RKO (cell line): ENCODE results near the gene ATXN2.
"Not testable (repeated sequence)": the region's sequence is repeated elsewhere in the genome, so short reads cannot be mapped to it uniquely, and the experiment has no call there.

Experiments used
- DNase-seq: peaks from one replicate; pipeline ENCODE4 v3.0.0-alpha.2; 2016; ENCODE audit warnings: low spot score

The ATXN2 gene

DNA sequence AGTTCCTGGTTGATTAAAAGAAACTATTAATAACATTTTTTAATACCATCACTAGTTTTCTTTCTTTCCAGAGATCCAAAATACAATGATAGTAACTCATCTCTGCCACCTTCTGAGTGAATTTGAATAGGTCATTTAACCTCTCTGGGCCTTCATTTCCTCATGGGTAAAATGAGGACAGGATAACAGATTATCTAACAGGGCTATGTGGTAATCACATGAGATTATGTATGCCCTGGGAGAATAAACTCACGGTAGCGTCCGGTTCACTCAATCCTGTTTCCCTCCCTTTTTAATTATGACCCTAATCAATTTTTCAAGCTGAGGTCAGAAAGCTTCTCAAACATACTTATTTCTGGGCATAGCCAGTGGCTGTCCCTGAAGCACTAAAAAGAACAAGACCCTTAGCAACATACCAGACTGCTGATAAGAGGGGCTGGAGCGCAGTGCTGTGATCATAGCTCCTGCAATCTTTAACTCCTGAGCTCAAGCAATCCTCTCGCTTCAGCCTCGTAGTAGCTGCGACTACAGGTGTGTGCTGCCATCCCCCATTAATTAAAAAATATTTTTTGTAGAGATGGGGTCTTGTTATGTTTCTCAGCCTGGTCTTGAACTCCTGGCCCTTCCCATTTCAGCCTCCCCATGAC lies 24.2 kb downstream of the ATXN2 start:
- no peak for DNase-seq

GRCh38 chr12:111573476-111573875 lies 25.6 kb downstream of the ATXN2 start:
- DNase-seq = no peak

DNA sequence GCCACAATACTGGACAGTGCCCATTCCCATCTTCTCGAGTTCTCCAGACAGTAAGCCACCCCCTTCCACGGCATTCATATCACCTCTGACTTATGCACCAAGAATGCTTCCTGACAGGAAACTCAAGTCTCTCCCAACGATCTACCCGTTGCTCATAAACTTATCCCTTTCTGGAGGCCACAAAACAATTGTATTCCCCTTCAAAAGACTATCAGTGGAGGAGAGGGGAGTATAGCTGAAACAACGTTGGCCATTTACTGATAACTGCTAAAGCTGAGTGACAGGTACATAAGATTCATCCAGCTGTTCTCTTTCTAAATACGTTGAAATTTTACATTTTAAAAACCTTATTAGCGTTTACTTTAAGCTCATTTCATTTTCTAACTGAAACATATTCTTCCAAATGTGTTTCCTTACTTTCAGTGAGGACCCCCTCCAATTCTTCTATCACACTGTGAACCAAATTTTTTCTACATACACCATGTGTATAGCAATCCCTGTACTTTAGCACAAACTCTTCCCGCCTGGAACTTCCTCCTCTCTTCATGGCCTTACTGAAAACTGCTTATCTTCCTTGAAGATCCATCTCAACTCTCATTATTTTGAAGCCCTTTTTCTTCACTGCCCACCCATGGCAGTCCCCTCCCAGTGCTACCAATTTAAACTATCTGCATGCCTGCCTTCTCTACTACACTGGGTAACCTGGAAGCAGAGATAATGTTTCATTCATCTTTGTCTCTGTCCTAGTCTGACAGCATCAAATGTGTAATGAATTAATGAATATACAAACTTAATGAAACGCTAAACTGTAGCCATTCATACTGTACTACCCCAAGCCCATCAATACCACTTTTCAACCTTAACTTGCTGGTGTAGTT lies 28.8 kb downstream of the ATXN2 start:
- DNase-seq = peak; percentile 69

- no peak for DNase-seq
Observed at GRCh38 chr12:111569363-111570083, 29.6 kb downstream of the ATXN2 start.

DNA sequence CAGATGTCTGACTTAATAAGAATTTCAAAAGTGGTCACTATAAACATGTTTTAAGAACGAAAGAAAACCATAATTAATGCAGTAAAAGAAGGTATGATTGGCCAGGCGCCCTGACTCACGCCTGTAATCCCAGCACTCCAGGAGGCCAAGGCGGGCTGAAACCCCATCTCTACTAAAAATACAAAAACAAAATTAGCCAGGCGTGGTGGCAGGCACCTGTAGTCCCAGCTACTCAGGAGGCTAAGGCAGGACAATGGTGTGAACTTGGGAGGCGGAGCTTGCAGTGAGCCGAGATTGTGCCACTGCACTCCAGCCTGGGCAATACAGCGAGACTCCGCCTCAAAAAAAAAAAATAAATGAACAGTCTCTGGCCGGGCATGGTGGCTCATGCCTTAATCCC lies 38.3 kb downstream of the ATXN2 start:
- not testable (repeated sequence) for DNase-seq

DNA sequence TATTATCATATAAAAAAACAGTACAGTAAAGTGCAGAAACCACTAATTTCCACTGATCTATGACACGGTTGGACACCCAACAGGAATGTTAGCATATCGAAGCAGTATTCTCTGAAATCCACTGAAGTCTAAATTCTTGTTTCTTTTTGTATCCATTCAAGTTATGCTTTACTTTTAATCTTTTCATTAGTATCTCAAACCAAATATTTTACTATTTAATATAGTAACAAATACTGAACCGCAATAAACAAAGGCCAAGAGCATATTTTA lies 41.1 kb downstream of the ATXN2 start:
- no peak for DNase-seq

- no peak for DNase-seq
Observed at GRCh38 chr12:111557271-111558106, 41.6 kb downstream of the ATXN2 start.

DNA sequence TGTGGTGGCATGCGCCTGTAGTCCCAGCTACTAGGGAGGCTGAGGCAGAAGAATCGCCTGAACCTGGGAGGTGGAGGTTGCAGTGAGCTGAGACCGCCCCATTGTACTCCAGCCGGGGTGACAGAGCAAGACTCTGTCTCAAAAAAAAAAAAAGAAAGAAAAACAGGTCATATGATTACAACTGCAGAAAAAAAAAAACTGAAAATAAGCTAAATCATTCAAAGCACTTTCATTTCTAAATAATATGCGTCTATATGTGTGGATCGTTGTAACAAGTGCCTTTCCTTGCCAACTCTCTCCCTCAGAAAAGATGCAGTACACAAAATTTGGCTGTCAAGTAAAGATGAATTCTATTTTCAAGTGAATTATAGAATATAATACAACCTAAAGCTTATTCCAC lies 42.4 kb downstream of the ATXN2 start:
- DNase-seq = no peak

DNA sequence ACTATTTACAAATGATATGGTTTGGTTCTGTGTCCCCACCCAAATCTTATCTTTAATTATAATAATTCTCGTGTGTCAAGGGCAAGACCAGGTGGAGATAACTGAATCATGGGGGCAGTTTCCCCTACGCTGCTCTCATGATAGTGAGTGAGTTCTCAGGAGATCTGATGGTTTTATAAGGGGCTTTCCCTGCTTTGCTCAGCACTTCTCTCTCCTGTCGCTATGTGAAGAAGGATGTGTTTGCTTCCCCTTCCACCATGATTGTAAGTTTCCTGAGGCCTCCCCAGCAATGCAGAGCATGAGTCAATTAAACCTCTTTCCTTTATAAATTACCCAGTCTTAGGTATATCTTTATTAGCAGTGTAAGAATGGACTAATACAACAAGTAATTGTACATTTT lies 43.8 kb downstream of the ATXN2 start:
- DNase-seq = not testable (repeated sequence)

DNA sequence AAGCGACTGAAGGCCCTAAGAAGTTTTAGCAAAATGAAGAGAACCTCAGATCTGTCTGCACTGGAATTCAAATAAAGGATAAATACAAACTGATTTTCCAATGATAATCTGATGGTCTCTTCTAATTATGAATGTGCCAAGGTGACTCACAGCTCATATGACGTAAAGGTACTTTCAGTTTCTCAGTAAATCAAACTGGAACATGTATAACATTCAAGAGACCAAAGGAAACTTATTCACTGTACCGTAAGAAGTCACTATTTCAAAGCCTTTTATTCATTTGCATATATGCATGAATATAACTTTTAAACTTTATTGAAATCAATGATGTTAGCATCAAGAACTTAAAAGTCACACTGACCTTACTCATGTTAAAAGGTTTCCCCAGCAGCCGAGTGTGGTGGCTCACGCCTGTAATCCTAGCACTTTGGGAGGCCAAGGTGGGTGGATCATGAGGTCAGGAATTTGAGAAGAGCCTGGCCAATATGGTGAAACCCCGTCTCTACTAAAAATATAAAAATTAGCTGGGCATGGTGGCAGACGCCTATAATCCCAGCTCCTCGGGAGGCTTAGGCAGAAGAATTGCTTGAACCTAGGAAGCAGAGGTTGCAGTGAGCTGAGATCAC lies 52.2 kb downstream of the ATXN2 start:
- no peak for DNase-seq

DNA sequence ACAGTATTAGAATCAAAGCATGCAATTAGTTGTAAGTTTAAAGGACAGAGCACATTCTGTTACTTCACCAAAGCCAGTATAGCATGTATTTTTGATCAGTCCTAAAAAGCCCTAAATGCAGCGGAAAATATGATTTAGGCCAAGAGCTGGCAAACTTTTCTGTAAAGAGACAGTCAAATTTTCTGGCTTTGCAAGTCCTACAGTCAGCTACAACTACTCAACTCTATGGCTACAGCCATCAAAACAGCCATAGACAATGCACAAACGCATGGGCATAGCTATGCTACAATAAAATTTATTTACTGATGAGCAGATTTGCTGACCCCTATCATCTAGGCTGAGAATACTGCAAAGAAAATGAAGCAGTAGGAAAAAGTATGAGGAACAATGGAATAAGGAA lies 52.9 kb downstream of the ATXN2 start:
- no peak for DNase-seq

- no peak for DNase-seq
Observed at GRCh38 chr12:111544032-111544431, 55.1 kb downstream of the ATXN2 start.

GRCh38 chr12:111532751-111533150 lies 66.4 kb downstream of the ATXN2 start:
- DNase-seq = no peak

DNA sequence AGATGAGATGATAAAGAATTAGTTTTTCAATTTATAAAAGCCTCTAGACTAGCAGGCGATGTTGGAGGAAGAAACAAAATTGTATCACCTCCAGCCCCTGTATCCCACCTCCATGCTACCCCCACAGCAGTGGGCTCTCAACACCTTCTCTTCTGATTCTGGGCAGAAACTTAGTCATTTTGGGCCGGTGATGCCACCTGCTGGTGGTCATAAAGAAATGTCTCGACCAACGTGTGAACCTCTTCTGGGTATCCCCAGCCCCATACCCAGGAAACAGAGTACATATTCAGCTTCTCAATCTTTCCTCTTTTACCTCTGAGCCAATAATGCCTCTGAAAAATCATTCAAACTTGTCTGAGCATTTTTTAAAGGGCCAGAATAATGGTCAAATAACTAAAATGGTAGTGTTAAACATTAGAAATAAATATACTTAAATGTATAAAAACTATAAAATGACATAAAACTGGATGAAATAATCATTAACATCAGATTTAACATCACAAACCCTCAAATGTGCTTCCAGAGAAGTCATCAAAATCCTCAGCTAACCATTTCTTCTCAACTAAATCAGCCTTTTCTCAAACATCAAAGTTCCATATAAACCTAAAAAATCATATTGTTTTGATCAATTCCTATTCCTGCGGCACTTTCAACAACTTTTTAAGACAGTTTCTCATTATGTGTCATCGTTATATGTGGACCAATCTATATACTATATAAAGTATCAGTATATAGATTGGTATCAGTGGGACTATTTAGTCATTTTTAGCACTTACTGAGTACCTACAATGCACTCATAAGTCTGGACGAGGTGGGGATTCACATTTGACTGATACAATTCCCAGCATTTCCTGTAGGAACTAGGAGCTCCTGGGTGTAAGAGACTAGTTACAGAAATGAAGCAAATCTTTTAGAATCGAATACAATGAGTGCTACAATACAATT lies 69.4 kb downstream of the ATXN2 start:
- DNase-seq = peak; percentile 80

DNA sequence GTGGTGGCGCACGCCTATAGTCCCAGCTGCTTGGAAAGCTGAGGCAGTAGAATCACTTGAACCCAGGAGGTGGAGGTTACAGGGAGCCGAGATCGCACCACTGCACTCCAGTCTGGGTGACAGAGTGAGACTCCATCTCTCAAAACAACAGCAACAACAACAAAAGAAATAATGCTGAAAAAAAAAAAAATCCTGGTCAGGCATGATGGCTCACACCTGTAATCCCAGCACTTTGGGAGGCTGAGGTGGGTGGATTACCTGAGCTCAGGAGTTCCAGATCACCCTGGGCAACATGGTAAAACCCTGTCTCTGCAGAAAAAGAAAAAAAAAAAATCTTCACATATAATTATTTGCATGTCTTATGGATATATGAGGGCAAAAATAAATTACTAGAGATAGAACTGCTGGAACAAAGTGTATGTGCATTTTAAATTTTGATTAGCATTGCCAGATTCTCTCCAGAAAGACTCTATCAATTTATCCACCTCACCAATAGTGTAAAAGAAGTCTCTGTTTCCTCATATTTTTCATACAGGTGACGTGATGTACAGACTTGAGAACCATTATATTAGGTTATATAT lies 75.4 kb downstream of the ATXN2 start:
- no peak for DNase-seq

DNA sequence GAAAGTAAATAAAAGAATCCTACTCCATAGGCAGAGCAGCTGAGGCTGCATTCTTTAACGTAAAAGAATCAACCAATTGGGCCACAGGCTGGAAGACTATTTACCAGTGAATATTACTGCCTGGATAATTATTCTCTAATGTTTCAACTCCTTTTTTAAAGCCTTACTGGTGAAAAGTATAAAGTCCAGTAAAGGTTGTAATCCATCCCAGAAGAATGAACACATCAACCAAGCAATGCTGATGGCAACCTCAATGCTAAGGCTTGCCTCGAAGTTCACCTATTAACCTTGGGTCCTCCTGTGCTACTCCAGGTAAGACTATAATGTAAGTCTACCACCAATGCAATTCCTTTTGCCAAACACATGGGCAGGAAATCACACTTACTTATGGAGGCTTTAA lies 77.3 kb downstream of the ATXN2 start:
- no peak for DNase-seq

DNA sequence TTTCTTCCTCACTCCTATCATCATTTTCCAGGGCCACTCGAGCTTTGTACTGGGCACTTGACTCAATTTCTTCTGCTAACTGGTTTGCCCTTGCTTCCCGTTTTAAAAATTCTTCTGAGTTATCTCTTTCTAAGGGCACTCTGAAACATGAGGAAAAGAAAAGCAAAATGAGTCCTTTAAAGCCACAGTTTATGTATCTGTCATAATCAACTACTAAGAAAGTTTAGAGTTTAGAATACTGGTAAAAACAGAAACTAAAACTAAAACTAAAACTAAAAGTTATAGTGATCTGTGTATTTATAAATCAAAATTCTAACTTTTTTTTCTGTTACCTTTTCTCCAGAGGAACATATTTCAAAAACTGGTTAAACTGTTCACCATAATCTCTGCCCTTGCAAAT lies 79.2 kb downstream of the ATXN2 start:
- no peak for DNase-seq

- no peak for DNase-seq
Observed at GRCh38 chr12:111519083-111519482, 80.0 kb downstream of the ATXN2 start.

DNA sequence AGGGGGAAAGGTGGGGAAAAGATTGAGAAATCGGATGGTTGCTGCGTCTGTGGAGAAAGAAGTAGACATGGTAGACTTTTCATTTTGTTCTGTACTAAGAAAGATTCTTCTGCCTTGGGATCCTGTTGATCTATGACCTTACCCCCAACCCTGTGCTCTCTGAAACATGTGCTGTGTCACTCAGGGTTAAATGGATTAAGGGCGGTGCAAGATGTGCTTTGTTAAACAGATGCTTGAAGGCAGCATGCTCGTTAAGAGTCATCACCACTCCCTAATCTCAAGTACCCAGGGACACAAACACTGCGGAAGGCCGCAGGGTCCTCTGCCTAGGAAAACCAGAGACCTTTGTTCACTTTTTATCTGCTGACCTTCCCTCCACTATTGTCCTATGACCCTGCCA lies 91.4 kb downstream of the ATXN2 start:
- DNase-seq = not testable (repeated sequence)

- not testable (repeated sequence) for DNase-seq
Observed at GRCh38 chr12:111507258-111507657, 91.9 kb downstream of the ATXN2 start.
